Measurements from ENCODE around the gene RPN2. TPM values are rescaled to one million over a fixed set of nuclear protein-coding genes. Genes with fewer than 3 reads are reported as not detected.

Gene RPN2
- total and polyA plus RNA-seq, 2 donors (not counting 1 experiment from before 2014, with no cell fraction given), result 80.2 to 87.3 TPM

DNA sequence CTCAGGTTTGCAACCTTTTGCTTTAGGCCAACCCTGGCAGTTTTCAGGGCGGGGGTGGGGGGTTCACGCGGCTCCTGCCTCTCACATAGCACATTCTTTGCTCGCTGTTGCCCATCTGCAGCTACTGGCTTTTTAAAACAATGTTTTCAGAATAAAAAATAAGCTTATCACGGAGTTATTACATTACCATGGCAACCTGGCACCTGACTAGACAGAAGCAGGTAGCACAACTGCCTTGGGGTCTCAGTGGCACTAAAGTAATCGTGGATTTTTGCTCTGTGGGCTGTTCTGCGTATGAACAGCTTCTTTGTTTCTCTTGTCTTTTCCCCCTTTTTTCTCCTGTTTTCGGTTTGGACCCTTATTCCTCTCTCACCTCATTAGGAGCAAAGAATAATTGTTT is 101.3 kb downstream of the RPN2 start:
- POLR2A ChIA-PET, result no interaction called here
- H3K4me3 ChIP-seq (ENCODE audit: control extremely low read depth in 1 of 5, extremely low read depth in 1 of 5, insufficient read depth in 1 of 5, low read depth in 2 of 5, low read length in 4 of 5), result no peak overlapping the region
- H3K9me3 ChIP-seq (ENCODE audit: control extremely low read depth in 1 of 3, control insufficient read depth in 2 of 3, insufficient read depth in 1 of 3, low read length in 2 of 3), result no peaks in the 10 kb centered on the region
- no peaks in the 10 kb centered on the region for H3K36me3 ChIP-seq (replicated peaks in 1 of 2; ENCODE audit: control extremely low read depth in 1 of 2, control insufficient read depth in 1 of 2, extremely low read depth in 1 of 2, insufficient read depth in 2 of 2, low read length in 1 of 2)
- WGBS (ENCODE audit: insufficient coverage), result 91% methylated on average over 7 of the region's 8 CpGs
- Mint-ChIP-seq H3K4me1 (peaks cover 13% of the 10 kb centered on the region), H3K27me3 (no peaks in the 10 kb centered on the region), H3K27ac (no peak overlapping the region), H3K4me3 (no peak overlapping the region), H3K9me3 (ENCODE audit: insufficient read depth) (no peaks in the 10 kb centered on the region)
- intact Hi-C loops (cut with micrococcal nuclease), result no loop called here
- H3K9ac ChIP-seq (ENCODE audit: low read length), result no peak overlapping the region
- no peak overlapping the region for H3K27ac ChIP-seq (ENCODE audit: low read length in 2 of 2)
- peaks cover 23 to 26% of the 10 kb centered on the region in 2 donors for H3K4me1 ChIP-seq (ENCODE audit: control insufficient read depth in 2 of 2, insufficient read depth in 2 of 2, low read length in 2 of 2)
- H4K20me1 ChIP-seq (ENCODE audit: control insufficient read depth, insufficient read depth, low read length, poor library complexity, severe bottlenecking), result no peaks in the 10 kb centered on the region
- no peak overlapping the region for H2AFZ ChIP-seq (ENCODE audit: insufficient read depth, low read depth, low read length, poor library complexity, severe bottlenecking)
- ATAC-seq (ENCODE audit: low read depth) (no peak), DNase-seq (no peak)
- H3K79me2 ChIP-seq (ENCODE audit: control insufficient read depth, insufficient read depth, low read length), result no peaks in the 10 kb centered on the region
- TF ChIP-seq EZH2 (IDR thresholded peaks at IDR 0.05; ENCODE audit: borderline replicate concordance, insufficient read depth, low read depth, low read length, poor library complexity, severe bottlenecking), result no peak
- TF ChIP-seq, protein P1, sequence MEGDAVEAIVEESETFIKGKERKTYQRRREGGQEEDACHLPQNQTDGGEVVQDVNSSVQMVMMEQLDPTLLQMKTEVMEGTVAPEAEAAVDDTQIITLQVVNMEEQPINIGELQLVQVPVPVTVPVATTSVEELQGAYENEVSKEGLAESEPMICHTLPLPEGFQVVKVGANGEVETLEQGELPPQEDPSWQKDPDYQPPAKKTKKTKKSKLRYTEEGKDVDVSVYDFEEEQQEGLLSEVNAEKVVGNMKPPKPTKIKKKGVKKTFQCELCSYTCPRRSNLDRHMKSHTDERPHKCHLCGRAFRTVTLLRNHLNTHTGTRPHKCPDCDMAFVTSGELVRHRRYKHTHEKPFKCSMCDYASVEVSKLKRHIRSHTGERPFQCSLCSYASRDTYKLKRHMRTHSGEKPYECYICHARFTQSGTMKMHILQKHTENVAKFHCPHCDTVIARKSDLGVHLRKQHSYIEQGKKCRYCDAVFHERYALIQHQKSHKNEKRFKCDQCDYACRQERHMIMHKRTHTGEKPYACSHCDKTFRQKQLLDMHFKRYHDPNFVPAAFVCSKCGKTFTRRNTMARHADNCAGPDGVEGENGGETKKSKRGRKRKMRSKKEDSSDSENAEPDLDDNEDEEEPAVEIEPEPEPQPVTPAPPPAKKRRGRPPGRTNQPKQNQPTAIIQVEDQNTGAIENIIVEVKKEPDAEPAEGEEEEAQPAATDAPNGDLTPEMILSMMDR (IDR thresholded peaks at IDR 0.05), result no peak
- CTCF ChIA-PET, result interaction anchor here (0.7 to 1.4 kb wide), 4 partner anchors 10 to 254 kb away, joined by 3 to 5 read pairs (median 3); no protein-coding TSS in a partner anchor
- no peak overlapping the region for H3K4me2 ChIP-seq (replicated peaks; ENCODE audit: low read depth, low read length, poor library complexity, severe bottlenecking)
- no peaks in the 10 kb centered on the region for H3K27me3 ChIP-seq (replicated peaks in 1 of 4; ENCODE audit: control extremely low read depth in 1 of 4, control insufficient read depth in 3 of 4, insufficient read depth in 4 of 4, low read length in 3 of 4)

DNA sequence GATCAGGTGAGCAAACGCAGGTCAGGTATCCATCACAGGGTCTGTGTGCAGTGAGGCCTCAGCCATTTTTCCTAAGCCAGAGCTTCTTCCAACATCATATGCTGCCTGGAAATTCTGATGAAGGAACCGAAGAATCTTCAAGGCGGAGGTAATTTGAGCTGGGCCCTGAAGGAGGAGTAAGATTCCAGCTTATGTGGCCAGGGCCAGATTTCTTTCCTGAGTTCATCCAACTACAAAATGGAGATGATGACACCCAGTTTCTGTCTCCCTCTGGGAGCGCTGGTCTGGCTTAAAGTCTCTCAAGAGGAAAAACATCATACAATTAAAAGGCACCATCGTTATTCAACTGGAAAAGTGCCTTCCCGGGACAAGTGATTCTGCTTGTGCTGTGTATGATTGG is 103.4 kb downstream of the RPN2 start:
- Histone ChIP-seq H3K4me3 (ENCODE audit: control extremely low read depth in 1 of 5, extremely low read depth in 1 of 5, insufficient read depth in 1 of 5, low read depth in 2 of 5, low read length in 4 of 5) (no peak overlapping the region), H3K4me1 (ENCODE audit: control insufficient read depth in 2 of 2, insufficient read depth in 2 of 2, low read length in 2 of 2) (peaks cover 1 to 4% of the 10 kb centered on the region in 2 donors), H3K36me3 (replicated peaks in 1 of 2; ENCODE audit: control extremely low read depth in 1 of 2, control insufficient read depth in 1 of 2, extremely low read depth in 1 of 2, insufficient read depth in 2 of 2, low read length in 1 of 2) (no peaks in the 10 kb centered on the region), H3K27ac (ENCODE audit: low read length in 2 of 2) (no peak overlapping the region), H2AFZ (ENCODE audit: insufficient read depth, low read depth, low read length, poor library complexity, severe bottlenecking) (no peak overlapping the region), H3K27me3 (replicated peaks in 1 of 4; ENCODE audit: control extremely low read depth in 1 of 4, control insufficient read depth in 3 of 4, insufficient read depth in 4 of 4, low read length in 3 of 4) (no peaks in the 10 kb centered on the region), H3K9ac (ENCODE audit: low read length) (no peak overlapping the region), H3K4me2 (replicated peaks; ENCODE audit: low read depth, low read length, poor library complexity, severe bottlenecking) (no peak overlapping the region), H4K20me1 (ENCODE audit: control insufficient read depth, insufficient read depth, low read length, poor library complexity, severe bottlenecking) (no peaks in the 10 kb centered on the region), H3K9me3 (ENCODE audit: control extremely low read depth in 1 of 3, control insufficient read depth in 2 of 3, insufficient read depth in 1 of 3, low read length in 2 of 3) (no peaks in the 10 kb centered on the region), H3K79me2 (ENCODE audit: control insufficient read depth, insufficient read depth, low read length) (no peaks in the 10 kb centered on the region)
- TF ChIP-seq, protein P1 (IDR thresholded peaks at IDR 0.05), result no peak
- no peak for TF ChIP-seq EZH2 (IDR thresholded peaks at IDR 0.05; ENCODE audit: borderline replicate concordance, insufficient read depth, low read depth, low read length, poor library complexity, severe bottlenecking)
- CTCF ChIA-PET, result no interaction called here
- H3K9me3 Mint-ChIP-seq (ENCODE audit: insufficient read depth), result no peaks in the 10 kb centered on the region
- H3K27ac Mint-ChIP-seq, result no peak overlapping the region
- H3K27me3 Mint-ChIP-seq, result no peaks in the 10 kb centered on the region
- WGBS (ENCODE audit: insufficient coverage), result 92% methylated on average over 4 of the region's 6 CpGs
- no peaks in the 10 kb centered on the region for H3K4me1 Mint-ChIP-seq
- ATAC-seq (ENCODE audit: low read depth) (no peak), DNase-seq (no peak)
- POLR2A ChIA-PET, result no interaction called here
- H3K4me3 Mint-ChIP-seq, result no peak overlapping the region
- intact Hi-C loops (cut with micrococcal nuclease), result no loop called here

All from B cell (primary cell).